ENCODE results near the gene APOC3. TPM values are rescaled to one million over a fixed set of nuclear protein-coding genes. Genes with fewer than 3 reads are reported as not detected.

Gene APOC3
- total RNA-seq, 1 experiment from 2014 or later = 3.5 TPM

- H3K36me3 ChIP-seq (ENCODE audit: control insufficient read depth in 1 of 2, insufficient read depth in 2 of 2, low read length in 2 of 2) = no peaks in the 10 kb centered on the region; a peak in 1 of 4 replicates
- H3K27ac ChIP-seq (ENCODE audit: low read depth, low read length) = no peak overlapping the region
- no peaks in the 10 kb centered on the region for H3K9me2 ChIP-seq (ENCODE audit: insufficient read depth)
- ChIA-PET CTCF (no interaction called here), POLR2A (no interaction called here), RAD21 (ENCODE audit: low non-redundant PET in 1 of 2, low total read pairs in 2 of 2, uncharacterized antibody in 2 of 2, unreplicated experiment in 2 of 2) (no interaction called here)
- no peak overlapping the region for H2AFZ ChIP-seq (ENCODE audit: low read depth, low read length, poor library complexity, severe bottlenecking)
- peaks cover 0 to 21% of the 10 kb centered on the region in 2 experiments; a peak in 2 of 4 replicates for H3K4me1 ChIP-seq (ENCODE audit: control insufficient read depth in 1 of 2, insufficient read depth in 2 of 2, low read length in 2 of 2)
- H3K9ac ChIP-seq (ENCODE audit: low read length) = no peak overlapping the region
- intact Hi-C loops (cut with micrococcal nuclease) = no loop called here
- no peak overlapping the region for H3K4me3 ChIP-seq (replicated peaks in 1 of 2; ENCODE audit: low read depth in 1 of 2, low read length in 2 of 2)
- DNase-seq (ENCODE audit: low read depth, low spot score) (peak; percentile 34), ATAC-seq (peak; percentile 74)
- no peaks in the 10 kb centered on the region for H3K79me2 ChIP-seq (ENCODE audit: insufficient read depth, low read length)
- H3K27me3 ChIP-seq (ENCODE audit: insufficient read depth, low read length) = no peaks in the 10 kb centered on the region
- no peaks in the 10 kb centered on the region for H3K9me3 ChIP-seq (ENCODE audit: control insufficient read depth in 1 of 2, insufficient read depth in 1 of 2, low read depth in 1 of 2, low read length in 2 of 2)
- TF ChIP-seq JUND (IDR thresholded peaks at IDR 0.05) (peak; percentile 27), CBX3 (IDR thresholded peaks at IDR 0.05; ENCODE audit: low read depth) (peak; percentile 38; the same call in 1 of the 2 replicates), ELF1 (IDR thresholded peaks at IDR 0.05; ENCODE audit: borderline replicate concordance, low read depth) (no peak), FOSL1 (IDR thresholded peaks at IDR 0.05; ENCODE audit: low read depth) (peak; percentile 47)
- TF ChIP-seq, protein P1, sequence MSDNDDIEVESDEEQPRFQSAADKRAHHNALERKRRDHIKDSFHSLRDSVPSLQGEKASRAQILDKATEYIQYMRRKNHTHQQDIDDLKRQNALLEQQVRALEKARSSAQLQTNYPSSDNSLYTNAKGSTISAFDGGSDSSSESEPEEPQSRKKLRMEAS (IDR thresholded peaks at IDR 0.05) = 0 out of 2 replicates have a peak, but pooled peaks have one; percentile 19
- peak overlapping the region; percentile 37 for H3K4me2 ChIP-seq (ENCODE audit: low read length)
- H4K20me1 ChIP-seq (ENCODE audit: insufficient read depth) = no peaks in the 10 kb centered on the region
- BruUV-seq (replicated peaks) = no TSS peak
Measured at GRCh38 chr11:116853461-116854073, 23.9 kb downstream of the APOC3 start.

- POLR2A ChIA-PET = no interaction called here
- no peaks in the 10 kb centered on the region; a peak in 1 of 4 replicates for H3K36me3 ChIP-seq (ENCODE audit: control insufficient read depth in 1 of 2, insufficient read depth in 2 of 2, low read length in 2 of 2)
- RAD21 ChIA-PET (ENCODE audit: low non-redundant PET in 1 of 2, low total read pairs in 2 of 2, uncharacterized antibody in 2 of 2, unreplicated experiment in 2 of 2) = interaction anchor here in 1 of 2 experiments (0.7 kb wide), 1 partner anchor 72 kb away, joined by 3 read pairs; no protein-coding TSS in a partner anchor
Measured at GRCh38 chr11:116855413-116855812, 25.7 kb downstream of the APOC3 start.

More at GRCh38 chr11:116855413-116855812, 25.7 kb downstream of the APOC3 start:
- TF ChIP-seq FOSL1 (IDR thresholded peaks at IDR 0.05; ENCODE audit: low read depth) = no peak
- TF ChIP-seq EGR1 (IDR thresholded peaks at IDR 0.05; ENCODE audit: low read depth) = no peak
- no peak for TF ChIP-seq POLR2AphosphoS5 (IDR thresholded peaks at IDR 0.05; ENCODE audit: low read depth, low read length)
- no peak for TF ChIP-seq TCF7L2 (IDR thresholded peaks at IDR 0.05; ENCODE audit: borderline replicate concordance, extremely low read depth, insufficient read depth, insufficient read length)
- TF ChIP-seq, protein P2, sequence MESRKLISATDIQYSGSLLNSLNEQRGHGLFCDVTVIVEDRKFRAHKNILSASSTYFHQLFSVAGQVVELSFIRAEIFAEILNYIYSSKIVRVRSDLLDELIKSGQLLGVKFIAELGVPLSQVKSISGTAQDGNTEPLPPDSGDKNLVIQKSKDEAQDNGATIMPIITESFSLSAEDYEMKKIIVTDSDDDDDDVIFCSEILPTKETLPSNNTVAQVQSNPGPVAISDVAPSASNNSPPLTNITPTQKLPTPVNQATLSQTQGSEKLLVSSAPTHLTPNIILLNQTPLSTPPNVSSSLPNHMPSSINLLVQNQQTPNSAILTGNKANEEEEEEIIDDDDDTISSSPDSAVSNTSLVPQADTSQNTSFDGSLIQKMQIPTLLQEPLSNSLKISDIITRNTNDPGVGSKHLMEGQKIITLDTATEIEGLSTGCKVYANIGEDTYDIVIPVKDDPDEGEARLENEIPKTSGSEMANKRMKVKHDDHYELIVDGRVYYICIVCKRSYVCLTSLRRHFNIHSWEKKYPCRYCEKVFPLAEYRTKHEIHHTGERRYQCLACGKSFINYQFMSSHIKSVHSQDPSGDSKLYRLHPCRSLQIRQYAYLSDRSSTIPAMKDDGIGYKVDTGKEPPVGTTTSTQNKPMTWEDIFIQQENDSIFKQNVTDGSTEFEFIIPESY (IDR thresholded peaks at IDR 0.05; ENCODE audit: extremely low read depth, insufficient replicate concordance, low read length) = no peak
- DNase-seq (ENCODE audit: low read depth, low spot score) (no peak), ATAC-seq (no peak)
- H3K27me3 ChIP-seq (ENCODE audit: insufficient read depth, low read length) = no peaks in the 10 kb centered on the region
- intact Hi-C loops (cut with micrococcal nuclease) = no loop called here
- no peak overlapping the region for H3K9ac ChIP-seq (ENCODE audit: low read length)
- CTCF ChIA-PET = no interaction called here
- no TSS peak for BruUV-seq (replicated peaks)
- H2AFZ ChIP-seq (ENCODE audit: low read depth, low read length, poor library complexity, severe bottlenecking) = no peak overlapping the region
- no peak overlapping the region for H3K4me3 ChIP-seq (replicated peaks in 1 of 2; ENCODE audit: low read depth in 1 of 2, low read length in 2 of 2)
- H4K20me1 ChIP-seq (ENCODE audit: insufficient read depth) = no peaks in the 10 kb centered on the region
- no peak overlapping the region for H3K27ac ChIP-seq (ENCODE audit: low read depth, low read length)
- no peaks in the 10 kb centered on the region for H3K79me2 ChIP-seq (ENCODE audit: insufficient read depth, low read length)
- H3K9me2 ChIP-seq (ENCODE audit: insufficient read depth) = no peaks in the 10 kb centered on the region
- no peaks in the 10 kb centered on the region for H3K9me3 ChIP-seq (ENCODE audit: control insufficient read depth in 1 of 2, insufficient read depth in 1 of 2, low read depth in 1 of 2, low read length in 2 of 2)
- no peak overlapping the region for H3K4me2 ChIP-seq (ENCODE audit: low read length)
- peaks cover 0 to 21% of the 10 kb centered on the region in 2 experiments; a peak in 2 of 4 replicates for H3K4me1 ChIP-seq (ENCODE audit: control insufficient read depth in 1 of 2, insufficient read depth in 2 of 2, low read length in 2 of 2)

Data from HCT116 (cell line).